Femur (tissue), 1 donor: Measurements from ENCODE around the gene GJC3.
"Not testable (repeated sequence)": the region's sequence is repeated elsewhere in the genome, so short reads cannot be mapped to it uniquely, and the experiment has no call there.

Experiments
- DNase-seq: peaks from one replicate; pipeline ENCODE4 v3.0.0-alpha.2; 2017

The GJC3 gene

GRCh38 chr7:99928188-99928587 is 1.2 kb downstream of the GJC3 start:
- DNase-seq, result no peak

DNA sequence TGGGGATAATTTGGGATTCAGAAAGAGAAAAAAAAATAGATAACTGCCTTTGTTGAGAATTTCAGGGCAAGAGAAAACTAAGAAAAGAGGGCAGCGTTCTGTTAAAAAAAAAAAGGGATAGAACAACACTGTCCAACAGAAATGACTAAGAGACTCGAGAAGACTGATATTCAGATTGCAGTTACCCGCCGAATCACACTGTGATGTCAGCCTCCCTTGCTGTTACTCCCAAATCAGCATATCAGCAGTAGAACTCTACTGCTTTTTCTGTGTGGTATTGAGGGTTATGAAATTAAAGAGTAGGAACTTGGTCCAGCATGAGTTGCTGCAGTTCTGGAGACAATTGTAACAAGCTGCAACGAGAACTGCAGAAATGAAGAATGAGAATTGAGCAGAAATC is 1.9 kb downstream of the GJC3 start:
- no peak for DNase-seq

- DNase-seq, result no peak
These were observed 3.1 kb downstream of the GJC3 start for GRCh38 chr7:99926321-99926720.

DNA sequence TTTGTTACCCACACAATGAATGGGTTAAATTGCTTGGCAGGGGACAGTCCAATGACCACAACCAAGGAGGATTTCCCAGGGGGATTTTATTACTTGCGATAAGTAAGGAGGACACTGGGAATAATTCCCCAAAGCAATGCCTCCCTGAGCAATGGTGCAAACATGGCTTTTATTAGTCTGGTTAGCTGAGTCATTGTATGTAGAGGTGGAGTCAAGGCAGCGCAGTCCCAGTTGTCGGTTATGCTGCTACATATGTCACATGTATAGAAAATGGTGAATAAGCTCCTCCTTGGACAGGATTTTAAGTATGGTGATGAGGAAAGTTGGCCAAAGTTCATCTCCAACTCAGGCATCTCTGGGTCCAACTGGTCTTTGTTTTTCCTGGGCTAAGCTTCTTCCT is 6.2 kb downstream of the GJC3 start:
- no peak for DNase-seq

DNA sequence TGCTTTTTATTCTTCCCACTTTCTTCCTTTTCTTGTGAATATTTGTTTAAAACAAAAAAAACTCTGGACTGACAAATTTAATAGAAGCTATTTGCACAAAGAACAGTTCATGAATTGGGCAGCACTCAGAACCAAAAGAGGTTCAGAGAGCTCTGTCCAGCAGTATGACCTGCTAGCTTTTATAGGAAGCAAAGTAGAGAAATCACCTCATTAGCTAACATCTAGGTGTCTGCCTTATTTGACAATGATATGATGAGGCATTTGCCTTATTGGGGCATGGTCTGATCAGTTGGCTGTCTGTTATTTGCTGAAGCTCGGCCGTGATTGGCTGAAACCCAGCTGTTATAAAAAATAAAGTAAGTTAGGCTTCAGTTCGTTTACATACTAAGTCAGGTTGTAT is 9.3 kb downstream of the GJC3 start:
- DNase-seq, result no peak

GRCh38 chr7:99919814-99920112 is 9.7 kb downstream of the GJC3 start:
- DNase-seq, result no peak

DNA sequence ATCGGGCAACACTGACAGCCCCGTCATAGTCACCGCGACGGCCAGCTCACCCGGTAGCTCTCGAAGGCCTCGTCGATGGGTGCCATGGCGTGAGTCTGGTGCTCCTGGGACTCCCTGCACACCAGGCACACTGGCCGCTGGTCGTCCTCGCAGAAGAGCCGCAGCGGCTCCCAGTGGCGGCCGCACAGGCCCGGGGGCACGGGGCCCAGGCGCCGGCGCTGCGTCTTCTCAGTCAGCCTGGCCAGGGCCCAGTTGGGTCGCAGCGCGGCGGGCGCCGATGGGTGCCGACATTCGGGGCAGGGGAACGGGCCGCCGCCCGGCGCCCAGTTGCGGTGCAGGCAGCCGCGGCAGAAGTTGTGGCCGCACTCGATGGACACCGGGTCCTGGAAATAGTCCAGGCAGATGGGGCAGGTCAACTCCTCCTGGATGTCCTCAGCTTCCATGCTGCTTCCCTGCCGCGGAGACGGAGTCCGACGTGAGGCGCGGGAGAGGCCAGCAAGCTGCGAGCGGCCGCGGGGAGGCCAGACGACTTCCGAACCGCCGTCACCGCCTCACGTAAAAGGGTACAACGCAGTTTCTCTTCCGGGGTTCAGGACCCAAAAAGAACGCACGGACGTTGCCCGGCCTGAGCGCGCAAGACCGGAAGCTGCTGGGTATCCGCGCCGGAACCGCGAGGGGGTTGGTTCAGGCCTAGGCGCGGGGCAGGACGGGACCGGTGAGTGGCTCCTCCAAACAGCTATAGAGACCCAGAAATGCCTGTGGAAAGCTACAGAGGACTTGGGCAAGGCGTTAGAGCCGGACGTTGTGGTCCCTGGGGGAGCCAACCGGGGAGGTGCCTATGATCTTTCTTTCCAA is 10.2 kb downstream of the GJC3 start, which contains the start of gene TRIM4:
Gene TRIM4, minus strand, starts transcription at position 572 of the 855 bp plus-strand sequence. Its CDS starts 129 bp downstream, at position 443.
- peak; percentile 94 for DNase-seq

DNA sequence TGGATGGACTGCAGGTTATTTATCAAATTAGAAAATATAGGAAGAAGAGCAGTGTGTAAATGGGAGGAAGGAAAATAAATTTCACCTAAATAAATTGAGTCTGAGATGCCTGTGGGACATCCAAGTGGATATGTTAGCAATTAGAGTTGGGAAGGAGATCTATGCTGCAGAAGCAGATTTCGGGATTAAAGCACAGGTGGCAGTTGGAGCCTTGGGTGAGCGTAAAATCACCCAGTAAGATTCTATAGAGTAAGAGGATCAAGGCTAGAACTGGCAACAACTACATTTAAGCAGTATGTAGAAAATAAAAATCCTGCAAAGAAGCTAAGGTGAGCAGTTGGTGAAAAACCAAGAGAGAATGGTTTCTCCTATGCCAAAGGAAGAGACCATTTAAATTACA is 18.4 kb downstream of the GJC3 start:
- no peak for DNase-seq

GRCh38 chr7:99901581-99901980 is 27.8 kb downstream of the GJC3 start:
- no peak for DNase-seq

DNA sequence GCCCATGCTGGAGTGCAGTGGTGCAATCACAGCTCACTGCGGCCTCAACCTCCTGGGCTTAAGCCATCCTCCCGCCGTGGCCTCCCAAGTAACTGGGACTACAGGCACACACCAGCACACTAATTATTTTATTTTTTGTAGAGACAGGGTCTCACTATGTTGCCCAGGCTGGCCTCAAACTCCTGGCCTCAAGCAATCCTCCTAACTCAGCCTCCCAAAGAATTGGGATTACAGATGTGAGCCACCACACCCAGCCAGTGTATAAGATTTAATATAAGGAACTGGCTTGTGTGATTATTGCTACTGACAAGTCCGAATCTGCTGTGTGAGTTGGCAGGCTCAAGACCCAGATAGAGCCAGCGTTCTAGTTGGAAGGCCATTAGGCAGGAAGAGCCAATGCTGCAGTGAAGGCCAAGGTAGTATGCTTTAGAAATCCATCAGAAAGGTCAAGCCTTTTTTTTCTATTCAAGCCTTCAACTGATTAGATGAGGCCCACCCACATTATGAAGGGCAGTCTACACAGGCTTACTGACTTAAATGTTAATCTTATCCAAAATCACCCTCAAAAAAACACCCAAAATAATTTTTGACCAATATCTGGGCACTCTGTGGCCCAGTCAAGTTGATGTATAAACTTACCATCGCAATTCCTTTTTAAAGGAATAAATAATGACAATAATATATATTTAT is 29.4 kb downstream of the GJC3 start:
- DNase-seq, result no peak

DNA sequence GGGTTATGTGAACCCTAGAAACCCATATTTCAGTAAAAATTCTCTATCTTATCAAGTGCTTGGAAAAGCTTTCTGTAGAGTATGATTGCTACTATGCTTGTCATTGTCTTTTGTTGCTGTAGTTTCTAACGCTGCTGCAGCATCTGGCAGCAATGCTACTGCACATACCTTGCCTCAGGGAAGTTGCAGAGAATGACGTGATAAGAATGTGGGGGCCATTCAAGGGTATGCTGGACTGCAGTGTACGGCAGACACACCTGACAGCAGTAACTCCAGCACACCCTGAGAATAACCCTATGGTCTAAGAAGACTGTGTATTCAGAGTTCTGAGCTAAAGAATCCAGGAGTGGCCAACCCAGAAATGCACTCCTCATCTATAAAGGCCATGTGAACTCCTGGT is 30.6 kb downstream of the GJC3 start:
- no peak for DNase-seq

- no peak for DNase-seq
These were observed 31.4 kb downstream of the GJC3 start for GRCh38 chr7:99898023-99898357.

GRCh38 chr7:99897322-99898022 is 31.9 kb downstream of the GJC3 start:
- DNase-seq, result no peak

GRCh38 chr7:99894738-99895137 is 34.7 kb downstream of the GJC3 start:
- DNase-seq, result no peak

DNA sequence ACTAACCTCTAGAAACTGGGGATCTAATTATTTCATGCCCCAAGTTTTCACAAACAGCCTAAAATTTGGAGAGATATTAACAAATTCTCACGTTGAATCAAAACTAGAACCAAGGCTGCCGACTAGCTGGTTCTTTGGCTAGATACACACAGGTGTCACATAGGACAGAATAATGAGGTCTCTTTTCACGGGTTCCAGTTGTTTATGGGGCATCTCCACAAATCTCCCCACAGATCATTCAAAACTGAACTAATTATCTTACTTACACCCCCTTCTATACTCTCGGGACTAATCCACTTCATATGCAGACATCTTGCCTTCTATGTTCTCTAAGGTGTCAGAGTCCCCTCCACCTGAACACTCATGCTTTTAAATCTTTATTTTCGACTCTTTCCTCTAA is 36.1 kb downstream of the GJC3 start:
- no peak for DNase-seq

DNA sequence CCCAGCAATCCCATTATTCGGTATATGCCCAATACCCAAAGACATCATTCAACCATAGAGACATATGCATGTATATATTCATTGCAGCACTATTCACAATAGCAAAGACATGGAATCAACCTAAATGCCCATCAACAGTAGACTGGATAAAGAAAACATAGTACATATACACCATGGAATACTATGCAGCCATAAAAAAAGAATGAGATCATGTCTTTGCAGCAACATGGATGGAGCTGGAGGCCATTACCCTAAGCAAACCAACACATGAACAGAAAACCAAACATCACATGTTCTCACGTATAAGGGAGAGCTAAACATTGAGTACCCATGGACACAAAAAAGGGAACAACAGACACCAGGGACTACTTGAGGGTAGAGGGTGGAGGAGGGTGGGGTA is 39.1 kb downstream of the GJC3 start:
- DNase-seq, result not testable (repeated sequence)

DNA sequence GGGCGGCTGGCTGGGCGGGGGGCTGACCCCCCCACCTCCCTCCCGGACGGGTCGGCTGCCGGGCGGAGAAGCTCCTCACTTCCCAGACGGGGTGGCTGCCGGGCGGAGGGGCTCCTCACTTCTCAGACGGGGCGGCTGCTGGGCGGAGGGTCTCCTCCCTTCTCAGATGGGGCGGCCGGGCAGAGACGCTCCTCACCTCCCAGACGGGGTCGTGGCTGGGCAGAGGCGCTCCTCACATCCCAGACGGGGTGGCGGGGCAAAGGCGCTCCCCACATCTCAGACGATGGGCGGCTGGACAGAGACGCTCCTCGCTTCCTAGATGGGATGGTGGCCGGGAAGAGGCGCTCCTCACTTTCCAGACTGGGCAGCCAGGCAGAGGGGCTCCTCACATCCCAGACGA is 41.1 kb downstream of the GJC3 start:
- DNase-seq, result not testable (repeated sequence)

DNA sequence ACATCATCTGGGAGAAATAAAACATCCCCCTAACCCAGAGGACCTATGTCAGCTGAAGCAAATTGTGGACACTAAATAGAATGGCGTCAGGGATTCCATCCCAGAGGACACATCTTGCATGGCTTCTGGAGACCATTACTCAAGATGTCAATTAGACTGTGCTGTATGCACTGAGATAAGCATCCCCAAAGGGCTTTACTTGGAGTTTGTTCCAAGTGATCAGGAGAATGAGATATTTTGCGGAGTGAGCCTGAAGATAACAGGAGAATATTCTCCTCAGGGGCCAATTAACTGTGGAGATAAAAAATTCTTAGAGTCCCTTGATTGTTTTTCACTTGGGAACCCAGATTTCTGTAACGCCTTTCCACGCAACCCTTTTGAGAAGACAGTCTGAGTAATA is 48.0 kb downstream of the GJC3 start:
- no peak for DNase-seq

DNA sequence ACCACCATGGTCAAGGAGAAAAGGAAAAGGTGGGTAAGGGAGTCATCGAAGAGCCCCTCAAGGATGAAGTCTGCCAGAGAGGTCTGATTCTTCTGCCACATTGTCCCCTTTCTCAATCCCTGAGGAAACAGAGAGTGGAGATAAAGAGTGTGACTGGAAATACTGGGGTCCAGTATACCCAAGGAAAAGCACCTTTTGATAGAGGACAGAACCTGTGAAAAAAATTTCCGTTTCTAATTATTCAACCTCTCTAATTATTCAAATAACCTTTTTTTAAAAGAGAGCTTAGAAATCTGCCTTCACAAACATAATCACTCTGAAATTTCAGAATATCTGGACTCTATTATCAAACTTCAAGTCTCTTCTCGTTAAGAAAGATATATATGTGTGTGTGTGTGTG is 52.5 kb downstream of the GJC3 start, which contains the start of gene OR2AE1:
Gene OR2AE1, minus strand, starts transcription at position 101 of the 400 bp plus-strand sequence. Its CDS starts 0 bp downstream, at position 101.
- no peak for DNase-seq

GRCh38 chr7:99876491-99876890 is 52.9 kb downstream of the GJC3 start:
- no peak for DNase-seq
